ENCODE data around the gene GLUD1.
"Not testable (repeated sequence)": the region's sequence is repeated elsewhere in the genome, so short reads cannot be mapped to it uniquely, and the experiment has no call there.

Gene GLUD1

DNA sequence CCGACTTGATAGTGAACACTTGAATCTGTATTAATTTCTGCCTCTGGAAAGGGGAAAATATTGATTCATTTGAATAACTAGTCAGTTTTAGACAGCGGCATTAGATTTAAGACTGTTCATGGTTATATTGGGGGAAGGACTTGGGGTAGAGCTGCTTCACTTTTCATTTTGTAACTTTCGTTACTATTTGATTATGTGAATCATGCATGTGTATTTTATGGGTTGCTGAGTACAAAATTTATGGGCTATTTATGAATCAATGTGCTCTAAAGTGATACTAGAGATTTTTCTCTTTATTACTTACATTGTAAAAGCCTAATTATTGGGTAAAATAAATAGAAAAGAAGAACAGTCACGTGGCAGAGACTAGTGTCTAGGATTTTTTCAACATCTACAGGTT is 4.9 kb downstream of the GLUD1 start:
- DNase-seq, result no peak

DNA sequence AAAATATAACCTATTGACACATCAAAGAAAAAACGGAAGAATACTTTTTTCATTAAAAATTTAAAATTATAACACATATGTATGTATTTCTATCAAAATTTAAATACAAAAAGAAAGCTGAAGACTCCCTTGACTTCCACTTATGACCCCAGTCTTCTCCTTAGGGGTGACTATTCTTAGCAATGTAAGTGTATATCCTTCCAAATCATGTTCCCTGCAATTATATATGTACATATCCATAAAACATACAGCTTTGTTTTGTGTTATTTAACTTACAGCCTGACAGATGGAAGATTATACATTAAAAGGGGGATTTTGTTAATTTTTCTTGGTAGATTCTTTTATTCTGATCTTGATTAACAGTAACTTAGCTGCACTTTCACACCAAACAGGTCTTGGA is 9.1 kb downstream of the GLUD1 start:
- DNase-seq, result no peak

DNA sequence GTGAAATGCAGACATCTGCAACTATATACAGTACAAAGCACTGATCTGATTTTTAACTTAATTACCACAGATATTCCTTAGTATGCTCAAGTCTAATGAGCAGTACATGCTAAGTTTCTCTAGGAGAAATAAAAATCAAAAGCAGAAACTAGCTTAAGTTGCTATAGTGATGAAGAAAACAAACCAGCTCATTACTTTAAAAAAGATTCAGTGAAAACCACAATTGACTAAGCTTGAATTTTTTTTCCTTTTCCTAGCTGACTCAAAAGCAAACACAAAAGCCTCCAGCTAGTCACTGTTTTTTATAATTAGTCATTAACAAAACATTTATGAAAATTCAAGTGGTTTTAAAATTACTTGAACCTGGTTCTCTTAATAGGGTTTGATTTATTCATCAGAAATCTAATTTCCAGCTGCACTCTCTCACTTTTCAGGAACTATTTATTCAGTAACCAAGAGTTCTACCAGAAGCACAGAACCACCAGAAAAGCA is 10.3 kb downstream of the GLUD1 start:
- peak; percentile 51 to 58 for DNase-seq

DNA sequence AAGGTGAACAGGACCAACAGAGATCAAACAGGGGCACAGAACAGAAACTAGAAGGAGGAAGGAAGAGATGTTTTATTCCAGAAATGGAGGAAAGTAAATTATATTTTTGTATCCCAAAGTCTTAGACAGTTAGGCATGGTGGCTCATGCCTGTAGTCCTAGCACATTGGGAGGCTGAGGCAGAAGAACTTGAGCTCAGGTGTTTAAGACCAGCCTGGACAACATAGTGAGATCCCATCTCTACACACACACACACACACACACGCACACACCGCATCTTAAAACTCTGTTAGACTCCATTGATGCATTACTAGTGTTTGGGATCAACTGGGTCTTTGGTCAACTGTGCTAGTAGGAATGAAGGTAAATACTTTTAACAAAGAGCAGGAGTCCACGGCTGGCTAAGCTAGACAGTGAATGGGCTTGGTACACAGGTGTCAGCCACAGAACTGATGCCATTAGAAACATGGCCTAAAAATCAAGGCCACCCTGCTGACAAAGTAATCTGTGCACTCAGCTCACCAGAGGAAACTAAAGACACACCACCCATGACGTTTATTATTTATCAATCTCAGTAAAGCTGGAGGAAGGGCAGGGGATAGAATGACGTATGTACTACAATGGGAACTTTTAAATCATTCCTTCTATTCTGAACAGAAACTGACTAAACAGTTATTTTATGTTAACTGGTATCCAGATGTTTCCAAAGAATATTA is 10.9 kb downstream of the GLUD1 start:
- DNase-seq, result peak; percentile 48 to 56

DNA sequence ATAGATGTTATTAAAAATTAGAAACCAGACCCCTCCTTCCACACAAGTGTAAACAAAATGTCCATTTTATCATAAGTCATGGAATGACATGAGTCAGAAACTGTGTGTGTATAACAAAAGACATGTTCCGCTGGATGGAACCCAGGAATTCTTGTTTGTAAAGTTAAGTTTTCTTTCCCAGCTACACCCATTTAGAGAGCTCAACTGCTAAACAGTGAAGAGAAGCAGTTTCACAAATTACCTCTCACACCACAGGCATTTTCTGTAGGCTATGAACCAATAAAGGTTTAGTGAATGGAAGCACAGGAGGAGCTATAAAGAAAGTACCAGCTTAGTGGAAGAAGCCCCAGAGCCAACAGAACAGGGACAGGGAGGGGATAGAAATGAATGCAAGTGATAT is 12.4 kb downstream of the GLUD1 start:
- not testable (repeated sequence) for DNase-seq

DNA sequence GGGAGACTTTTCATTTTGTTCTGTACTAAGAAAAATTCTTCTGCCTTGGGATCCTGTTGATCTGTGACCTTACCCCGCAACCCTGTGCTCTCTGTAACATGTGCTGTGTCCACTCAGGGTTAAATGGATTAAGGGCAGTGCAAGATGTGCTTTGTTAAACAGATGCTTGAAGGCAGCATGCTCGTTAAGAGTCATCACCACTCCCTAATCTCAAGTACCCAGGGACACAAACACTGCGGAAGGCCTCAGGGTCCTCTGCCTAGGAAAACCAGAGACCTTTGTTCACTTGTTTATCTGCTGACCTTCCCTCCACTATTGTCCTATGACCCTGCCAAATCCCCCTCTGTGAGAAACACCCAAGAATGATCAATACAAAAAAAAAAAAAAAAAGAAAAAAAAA is 13.1 kb downstream of the GLUD1 start:
- DNase-seq, result not testable (repeated sequence)

DNA sequence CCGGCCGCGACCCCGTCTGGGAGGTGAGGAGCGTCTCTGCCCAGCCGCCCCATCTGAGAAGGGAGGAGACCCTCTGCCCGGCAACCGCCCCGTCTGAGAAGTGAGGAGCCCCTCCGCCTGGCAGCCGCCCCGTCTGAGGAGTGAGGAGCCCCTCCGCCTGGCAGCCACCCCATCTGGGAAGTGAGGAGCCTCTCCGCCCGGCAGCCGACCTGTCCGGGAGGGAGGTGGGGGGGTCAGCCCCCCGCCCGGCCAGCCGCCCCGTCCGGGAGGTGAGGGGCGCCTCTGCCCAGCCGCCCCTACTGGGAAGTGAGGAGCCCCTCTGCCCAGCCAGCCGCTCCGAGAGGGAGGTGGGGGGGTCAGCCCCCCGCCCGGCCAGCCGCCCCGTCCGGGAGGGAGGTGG is 14.0 kb downstream of the GLUD1 start:
- DNase-seq, result not testable (repeated sequence)

DNA sequence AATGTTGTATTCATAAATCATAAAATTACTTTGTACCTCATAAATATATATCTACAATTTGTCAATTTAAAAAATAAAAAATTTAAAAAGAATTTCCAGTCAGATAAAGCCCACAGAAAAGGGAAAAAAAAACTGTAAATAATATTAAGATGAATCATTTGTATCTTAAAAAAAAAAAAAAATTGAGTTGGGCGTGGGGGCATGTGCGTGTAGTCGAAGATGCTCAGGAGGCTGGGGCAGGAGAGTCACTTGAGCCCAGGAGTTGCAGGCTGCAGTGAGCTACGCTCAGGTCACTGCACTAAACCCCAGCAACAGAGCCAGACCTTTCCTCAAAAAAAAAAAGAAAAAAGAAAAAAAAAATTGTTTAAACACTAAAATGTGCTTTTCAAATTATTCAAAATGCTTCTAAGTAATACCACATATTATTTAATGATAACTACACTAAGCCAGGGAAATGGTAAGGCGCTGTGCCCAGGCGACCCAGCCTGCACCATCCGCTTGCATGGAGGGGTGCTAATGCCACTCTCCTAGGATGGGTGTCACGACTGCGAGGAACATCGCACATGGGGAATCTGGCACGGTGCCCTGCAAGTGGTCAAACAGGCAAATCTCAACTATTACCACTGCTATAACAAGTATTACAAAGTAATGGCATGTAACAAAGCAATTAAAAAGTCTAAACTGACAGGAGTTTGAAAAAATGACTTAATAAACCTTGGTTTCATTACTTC is 15.4 kb downstream of the GLUD1 start:
- DNase-seq, result no peak

DNA sequence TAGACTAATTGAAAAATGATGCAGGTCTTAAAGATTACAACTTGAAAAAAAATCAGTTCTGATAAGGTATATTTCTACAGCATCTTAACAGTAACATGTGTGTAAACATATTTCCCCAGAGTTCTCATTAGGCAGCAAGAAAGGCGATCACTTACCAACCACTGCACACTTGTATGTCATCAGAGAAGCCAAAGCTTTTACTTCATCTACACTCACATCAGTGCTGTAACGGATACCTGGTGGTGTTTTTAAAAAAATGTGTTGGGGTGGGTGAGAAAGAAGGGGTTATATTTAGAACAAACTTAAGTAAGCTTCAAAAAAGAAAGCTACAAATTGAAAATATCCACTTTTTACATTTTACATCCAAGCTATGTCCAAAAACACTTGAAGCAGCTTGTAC is 18.2 kb downstream of the GLUD1 start:
- not testable (repeated sequence) for DNase-seq

DNA sequence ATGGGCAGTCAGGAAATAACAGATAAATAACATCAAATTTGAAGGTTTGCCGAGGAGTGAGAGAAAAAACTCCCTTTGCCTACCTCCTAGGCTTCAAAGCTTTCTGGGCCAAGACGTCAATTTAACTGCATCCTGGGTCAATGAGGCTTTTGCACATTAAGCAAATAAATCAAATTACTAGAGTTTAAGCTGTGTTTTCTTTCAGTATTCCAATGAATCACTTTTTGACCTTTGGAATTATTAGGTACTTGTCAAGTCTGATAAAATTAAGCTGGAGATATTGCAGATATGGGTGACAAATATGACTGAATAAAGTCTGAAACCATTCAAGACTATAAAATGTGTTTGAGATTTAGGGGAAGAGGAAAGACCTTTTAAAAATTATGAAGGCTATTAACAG is 22.2 kb downstream of the GLUD1 start:
- no peak for DNase-seq

DNA sequence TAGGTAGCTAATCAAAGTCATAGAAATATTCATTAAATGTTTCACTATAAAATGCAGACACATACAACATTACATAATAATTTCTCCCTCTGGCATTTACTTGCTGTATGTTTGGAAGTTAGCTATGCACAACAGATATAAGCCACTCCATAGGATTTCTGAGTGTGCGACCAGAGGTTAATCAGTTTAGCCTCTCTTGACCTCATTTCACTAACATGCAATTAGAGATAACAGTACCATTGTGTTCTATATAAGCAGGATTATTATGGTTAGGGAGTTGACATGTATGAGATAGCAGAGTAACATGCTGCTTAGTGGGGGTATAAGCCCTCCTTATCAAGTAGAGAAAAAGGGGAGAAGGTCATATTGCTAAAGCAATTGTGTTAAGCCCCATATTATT is 26.4 kb downstream of the GLUD1 start:
- DNase-seq, result no peak

DNA sequence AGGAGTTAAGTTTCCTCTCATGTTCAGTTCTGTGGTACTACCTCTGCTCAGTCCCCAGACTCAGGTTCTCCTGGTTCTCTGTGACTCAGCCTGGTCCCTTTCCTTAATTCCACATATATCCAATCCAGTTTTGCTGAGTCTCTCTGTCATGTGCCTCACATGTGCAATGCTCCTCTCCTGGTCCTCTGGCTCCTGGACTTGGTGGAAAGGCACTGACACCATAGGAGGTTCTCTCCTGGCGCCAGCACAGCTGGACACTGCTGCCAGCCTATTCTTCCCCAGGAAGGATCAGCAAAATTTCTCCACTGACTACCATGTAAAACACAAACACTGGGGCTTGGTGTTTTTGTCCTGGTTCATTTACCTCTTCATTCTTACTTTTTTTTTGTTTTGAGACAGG is 27.8 kb downstream of the GLUD1 start:
- DNase-seq, result no peak

DNA sequence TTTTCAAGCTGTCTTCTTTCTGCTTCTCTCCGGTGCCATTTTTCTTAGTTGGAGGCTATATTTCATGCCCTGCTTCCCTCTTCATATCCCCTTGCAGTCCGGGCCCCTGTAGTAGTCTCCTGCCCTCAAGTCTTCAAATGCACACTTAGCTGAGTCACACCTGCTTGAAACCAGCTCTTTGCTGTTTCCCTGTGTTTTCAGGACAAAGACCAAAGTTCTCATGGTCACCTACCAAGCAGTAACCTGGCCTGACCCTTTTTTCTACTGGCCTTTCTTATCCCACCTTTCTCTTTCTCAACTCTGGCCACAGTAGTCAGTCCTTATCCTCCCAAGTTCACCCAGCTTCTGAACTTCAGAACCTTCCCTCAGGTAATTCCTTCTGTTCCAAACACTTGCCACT is 28.5 kb downstream of the GLUD1 start:
- no peak for DNase-seq

DNA sequence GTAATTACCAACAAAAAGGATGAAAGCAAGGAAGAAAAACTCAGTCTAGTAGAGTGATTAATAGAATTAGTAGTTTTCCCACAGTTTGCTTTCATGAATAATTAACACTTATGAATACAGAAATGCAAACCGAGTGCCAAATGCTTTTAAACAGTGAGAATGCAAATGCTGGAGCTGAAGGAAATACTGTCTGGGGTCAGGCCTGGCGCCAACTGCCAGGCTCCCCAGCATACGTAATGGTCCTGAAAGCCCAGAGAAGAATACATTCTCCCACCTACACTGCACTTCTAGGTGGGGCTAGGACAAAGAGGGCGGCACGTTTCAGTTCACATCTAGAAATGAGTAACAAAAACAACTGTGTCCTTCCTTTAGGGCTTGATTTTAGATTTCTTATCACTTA is 30.0 kb downstream of the GLUD1 start:
- no peak for DNase-seq

DNA sequence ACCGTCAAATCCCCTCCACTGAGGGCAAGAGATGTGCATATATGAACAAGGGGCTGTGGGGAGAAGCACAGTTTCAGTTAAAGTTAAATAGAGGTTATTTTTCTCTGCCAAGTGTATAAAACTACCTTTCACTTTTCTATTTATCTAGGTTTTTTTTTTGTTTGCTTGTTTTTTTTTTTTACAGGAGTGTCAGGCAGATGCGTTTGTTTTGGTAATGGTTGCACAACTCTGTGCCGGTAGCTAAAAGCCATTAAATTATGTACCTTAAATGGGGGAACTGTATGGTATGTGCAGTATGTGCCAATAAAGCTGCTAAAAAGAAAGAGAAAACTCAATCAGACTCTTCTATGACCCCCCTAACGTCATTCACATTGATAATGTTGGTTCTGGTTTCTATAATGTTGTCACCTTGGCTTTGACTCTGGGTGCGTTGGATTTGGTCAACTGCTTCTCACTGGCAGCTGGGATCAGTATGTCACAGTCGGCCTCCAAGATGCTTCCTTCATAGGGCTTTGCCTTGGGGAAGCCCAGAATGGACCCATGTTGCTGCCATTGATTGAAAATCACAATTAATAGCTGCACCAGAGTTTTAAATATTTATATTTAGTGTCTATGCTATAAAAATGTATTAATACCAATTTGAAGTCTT is 34.2 kb downstream of the GLUD1 start:
- DNase-seq, result no peak

DNA sequence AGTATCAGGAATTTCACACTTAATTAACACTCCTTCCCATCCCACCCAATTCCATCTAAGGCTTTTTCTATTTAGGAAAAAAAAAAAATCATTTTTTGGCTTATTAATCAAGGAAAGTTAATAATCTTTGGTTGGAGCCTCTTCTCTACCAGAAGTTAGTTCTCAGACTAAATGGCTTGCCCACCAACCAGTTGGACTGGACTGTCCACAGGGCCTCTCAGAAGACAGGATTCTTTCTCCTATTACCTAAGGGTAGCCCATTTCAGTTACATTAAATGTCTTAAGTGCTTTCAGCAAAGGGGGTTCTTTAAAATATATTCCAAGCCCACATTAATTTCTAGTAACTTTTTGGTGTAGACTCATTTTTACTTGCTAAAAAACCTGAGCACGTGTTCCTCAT is 35.2 kb downstream of the GLUD1 start:
- no peak for DNase-seq

DNA sequence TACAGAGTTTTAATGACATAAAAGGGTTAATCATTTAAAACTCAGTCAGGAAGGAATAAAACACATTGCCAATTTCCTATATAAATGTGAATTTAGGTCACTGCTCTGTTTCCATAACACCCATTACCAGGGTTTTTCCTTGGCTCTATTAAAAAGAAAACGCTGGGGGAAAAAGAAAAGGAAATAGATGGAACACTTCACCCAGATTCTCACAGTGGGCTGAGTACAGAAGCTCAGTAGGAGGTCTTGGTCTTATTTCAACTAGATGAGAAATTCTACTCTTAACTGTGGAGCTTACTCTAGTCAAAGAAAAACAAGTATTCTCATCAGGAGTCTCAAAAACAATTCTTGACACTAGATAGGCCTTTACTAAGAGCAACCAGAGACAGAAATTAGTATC is 36.5 kb downstream of the GLUD1 start:
- no peak for DNase-seq

DNA sequence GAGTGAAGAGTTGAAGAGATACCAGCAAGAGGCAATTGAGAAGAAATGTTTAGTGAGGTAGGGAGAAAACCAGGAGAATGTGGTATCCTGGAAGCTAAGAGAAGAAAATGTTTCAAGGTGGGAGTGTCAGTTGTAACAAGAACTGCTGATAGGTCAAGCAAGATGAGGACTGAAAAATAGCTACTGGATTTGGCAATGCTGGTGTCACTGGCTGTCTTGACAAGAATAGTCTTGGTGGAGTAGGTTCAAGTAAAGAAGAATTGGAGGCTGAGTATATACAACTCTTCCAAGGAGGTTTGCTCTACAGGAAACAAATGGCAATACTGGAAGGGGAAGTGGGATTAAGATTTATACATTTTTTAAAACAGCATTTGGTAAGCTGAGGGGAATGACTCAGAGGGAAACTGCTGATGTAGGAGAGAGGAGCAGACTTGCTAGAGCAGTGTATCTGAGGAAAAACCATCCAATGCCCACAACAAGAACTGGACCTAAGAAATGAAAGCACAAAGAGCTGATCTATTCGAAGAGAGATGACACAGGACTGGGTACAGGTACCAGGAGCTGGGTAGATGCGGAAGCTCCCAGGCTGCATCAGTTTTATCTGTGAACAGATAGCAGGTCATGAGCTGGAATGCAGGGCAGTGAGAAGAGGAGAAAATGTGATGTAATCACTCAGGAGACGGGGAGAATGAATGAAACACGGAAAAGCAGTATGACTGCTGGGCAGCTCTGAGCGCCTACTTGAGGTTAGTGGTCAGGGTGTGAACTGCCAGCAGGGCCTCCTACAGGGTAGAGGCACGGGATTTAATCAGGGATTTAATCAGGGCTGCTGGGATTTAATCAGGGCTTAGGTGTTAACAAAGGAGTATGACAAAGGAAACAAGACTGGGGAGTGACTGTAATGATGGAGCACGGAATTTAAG is 40.0 kb downstream of the GLUD1 start:
- DNase-seq, result peak; percentile 76 to 77

DNA sequence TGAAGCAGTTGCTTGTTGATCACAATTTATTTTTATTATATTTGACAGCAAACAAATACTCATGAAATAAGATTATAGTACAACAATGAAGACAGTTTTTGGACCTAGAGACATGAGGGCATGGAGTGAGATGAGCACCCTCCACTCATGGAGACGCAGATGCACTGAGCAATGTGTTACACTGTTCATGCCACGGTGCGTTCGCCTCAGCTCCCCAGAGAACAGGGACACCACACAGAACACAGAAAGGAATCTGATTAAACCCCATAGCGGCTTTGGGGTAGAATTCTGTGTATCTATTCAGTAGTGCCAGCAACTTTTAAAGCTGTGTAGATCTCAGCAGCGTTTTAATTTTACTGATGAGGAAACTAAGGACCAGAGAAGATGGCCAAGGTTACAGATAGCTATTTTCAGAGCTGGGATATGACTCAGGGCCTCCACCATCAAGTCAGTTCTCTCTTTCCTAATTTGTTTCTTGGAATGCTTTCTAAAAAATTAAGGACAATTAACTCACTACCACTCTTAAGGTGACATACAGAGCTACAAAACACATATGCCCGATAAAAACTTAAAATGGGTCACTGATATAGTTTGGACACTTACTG is 41.0 kb downstream of the GLUD1 start:
- DNase-seq, result no peak

DNA sequence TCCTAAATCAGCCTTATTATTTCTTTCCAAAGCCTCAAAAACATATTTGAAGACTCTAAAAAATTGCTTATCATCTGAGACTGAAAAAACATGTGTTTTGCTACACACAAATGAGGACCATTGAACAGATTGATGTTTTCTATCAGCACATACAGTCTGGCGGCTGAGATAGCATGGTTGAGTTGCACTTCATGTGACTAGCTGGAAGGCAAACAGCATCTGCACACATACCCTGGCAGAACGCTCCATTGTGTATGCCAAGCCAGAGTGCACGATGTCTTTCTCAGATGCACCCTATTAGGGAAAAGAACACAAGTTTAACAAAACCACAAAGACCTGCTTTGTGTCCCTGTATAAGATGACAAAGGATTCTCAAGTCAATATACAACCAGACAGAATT is 41.5 kb downstream of the GLUD1 start:
- no peak for DNase-seq

DNA sequence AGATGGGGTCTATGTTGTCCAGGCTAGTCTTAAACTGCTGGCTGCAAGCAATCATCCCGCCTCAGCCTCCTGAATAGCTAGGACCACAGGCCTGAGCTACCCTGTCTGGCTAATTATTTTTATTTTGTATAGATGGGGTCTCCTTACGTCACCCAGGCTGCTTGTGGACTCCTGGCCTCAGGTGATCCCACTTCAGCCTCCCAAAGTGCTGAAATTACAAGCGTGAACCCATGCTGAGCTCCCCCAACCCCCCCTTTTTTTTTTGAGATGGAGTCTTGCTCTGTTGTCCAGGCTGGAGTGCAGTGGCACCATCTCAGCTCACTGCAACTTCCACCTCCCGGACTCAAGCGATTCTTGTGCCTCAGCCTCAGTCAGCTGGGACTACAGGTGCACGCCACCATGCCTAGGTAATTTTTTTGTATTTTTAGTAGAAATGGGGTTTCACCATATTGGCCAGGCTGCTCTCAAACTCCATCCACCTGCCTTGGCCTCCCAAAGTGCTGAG is 49.2 kb downstream of the GLUD1 start:
- DNase-seq, result no peak

DNA sequence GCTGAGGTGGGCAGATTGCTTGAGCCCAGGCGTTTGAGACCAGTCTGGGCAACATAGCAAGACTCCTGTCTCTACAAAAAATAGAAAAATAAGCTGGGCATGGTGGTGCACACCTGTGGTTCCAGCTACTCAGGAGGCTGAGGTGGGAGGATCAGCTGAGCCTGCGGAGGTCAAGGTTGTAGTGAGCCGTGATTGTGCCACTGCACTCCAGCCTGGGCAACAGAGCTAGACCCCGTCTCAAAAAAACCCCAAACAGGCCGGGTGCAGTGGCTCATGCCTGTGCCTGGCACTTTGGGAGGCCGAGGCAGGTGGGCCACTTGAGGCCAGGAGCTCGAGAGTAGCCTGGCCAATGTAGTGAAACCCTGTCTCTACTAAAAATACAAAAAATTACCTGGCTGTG is 51.1 kb downstream of the GLUD1 start:
- not testable (repeated sequence) for DNase-seq

Data from inflammatory macrophage treated with lipopolysaccharide for 1 hour (primary cell).